Hepatocyte (in vitro differentiated cells): ENCODE results near the gene PTPRE. TPM values are rescaled to one million over a fixed set of nuclear protein-coding genes. Genes with fewer than 3 reads are reported as not detected.

Experiments used
- DNase-seq: peaks from one replicate; pipeline ENCODE4 v3.0.0-alpha.2; 2016; ENCODE audit warnings: low spot score
- H2AFZ ChIP-seq: fragments of 200-600 bp; sonication (generic); 2 replicates; pipeline ENCODE4 v1.6.0; 2016; ENCODE audit warnings: antibody characterized with exemption, mild to moderate bottlenecking
- H3K27ac ChIP-seq: fragments of 200-600 bp; sonication (generic); 2 replicates; pipeline ENCODE4 v1.5.1; 2016; ENCODE audit warnings: mild to moderate bottlenecking
- H3K27me3 ChIP-seq: fragments of 200-600 bp; sonication (generic); 2 replicates; pipeline ENCODE4 v1.6.1; 2016
- H3K36me3 ChIP-seq: fragments of 200-600 bp; sonication (generic); replicated peaks from 2 replicates; pipeline ENCODE4 v1.5.1; 2016; ENCODE audit warnings: low read depth; ENCODE audit not compliant: insufficient read depth
- H3K4me1 ChIP-seq: fragments of 200-600 bp; sonication (generic); 2 replicates; pipeline ENCODE4 v1.5.1; 2016; ENCODE audit warnings: mild to moderate bottlenecking, moderate library complexity; ENCODE audit not compliant: insufficient read depth
- H3K4me2 ChIP-seq: fragments of 200-600 bp; sonication (generic); 2 replicates; pipeline ENCODE4 v1.6.0; 2016
- H3K4me3 ChIP-seq: fragments of 200-600 bp; sonication (generic); 2 replicates; pipeline ENCODE4 v1.5.1; 2016; ENCODE audit warnings: mild to moderate bottlenecking
- H3K79me2 ChIP-seq: fragments of 200-600 bp; sonication (generic); 2 replicates; pipeline ENCODE4 v1.6.0; 2017; ENCODE audit warnings: mild to moderate bottlenecking
- H3K9me2 ChIP-seq: fragments of 200-600 bp; sonication (generic); replicated peaks from 2 replicates; pipeline ENCODE4 v1.6.0; 2017; ENCODE audit warnings: mild to moderate bottlenecking; ENCODE audit not compliant: insufficient read depth
- H3K9me3 ChIP-seq: fragments of 200-600 bp; sonication (generic); 2 replicates; pipeline ENCODE4 v1.5.1; 2016; ENCODE audit warnings: low read depth, mild to moderate bottlenecking
- H4K20me1 ChIP-seq: fragments of 200-600 bp; sonication (generic); 2 replicates; pipeline ENCODE4 v1.6.0; 2016; ENCODE audit warnings: mild to moderate bottlenecking; ENCODE audit not compliant: insufficient read depth, poor library complexity, severe bottlenecking
- EZH2 ChIP-seq: fragments of 200-600 bp; sonication (generic); IDR thresholded peaks from 2 replicates; pipeline ENCODE4 v1.6.1; 2016; ENCODE audit warnings: antibody characterized with exemption, mild to moderate bottlenecking, borderline replicate concordance
- EZH2phosphoT487 ChIP-seq: fragments of 200-600 bp; sonication (generic); IDR thresholded peaks from one replicate; pipeline ENCODE4 v1.6.1; 2018; ENCODE audit warnings: antibody characterized with exemption, mild to moderate bottlenecking, low read depth, moderate library complexity; ENCODE audit not compliant: unreplicated experiment, severe bottlenecking
- WGBS: methylation state at CpG from one replicate; pipeline ENCODE4 v1.1.6; 2016; ENCODE audit warnings: low lambda C conversion rate; ENCODE audit errors: missing lambda C conversion rate; 5-methylcytosine and 5-hydroxymethylcytosine counted together
- polyA plus RNA-seq: library from polyadenylated mRNA; unstranded; fragments of >200 nt; fragmentation: Nextera tagmentation; extraction: Ambion mirVana; gene quantifications from 2 replicates; pipeline ENCODE4 v1.2.1, GENCODE V29; 2016
- total RNA-seq: library from RNA; depleted of rRNA; stranded (reverse); fragments of >200 nt; gene quantifications from 2 replicates; pipeline ENCODE4 v1.2.3, GENCODE V29; 2014
- TF ChIP-seq, protein P1 (sequence below): fragments of 200-600 bp; sonication (generic); IDR thresholded peaks from 2 replicates; pipeline ENCODE4 v1.5.1; 2016; ENCODE audit warnings: antibody characterized with exemption, mild to moderate bottlenecking; ENCODE audit not compliant: poor library complexity

PTPRE gene
- total and polyA plus RNA-seq, 2 experiments from 2014 or later = 3.2 to 10.1 TPM

GRCh38 chr10:127944256-127944655 lies 37.4 kb downstream of the PTPRE start:
- Histone ChIP-seq H2AFZ (no peak overlapping the region), H3K27ac (no peak overlapping the region), H3K79me2 (no peaks in the 10 kb centered on the region), H3K4me2 (no peak overlapping the region), H4K20me1 (no peaks in the 10 kb centered on the region), H3K9me3 (no peaks in the 10 kb centered on the region), H3K4me3 (no peak overlapping the region), H3K27me3 (no peaks in the 10 kb centered on the region), H3K4me1 (peaks cover 4% of the 10 kb centered on the region), H3K9me2 (no peaks in the 10 kb centered on the region), H3K36me3 (no peaks in the 10 kb centered on the region)
- WGBS = 92% methylated on average over 2 of the region's 2 CpGs
- no peak for DNase-seq
- TF ChIP-seq, protein P1, sequence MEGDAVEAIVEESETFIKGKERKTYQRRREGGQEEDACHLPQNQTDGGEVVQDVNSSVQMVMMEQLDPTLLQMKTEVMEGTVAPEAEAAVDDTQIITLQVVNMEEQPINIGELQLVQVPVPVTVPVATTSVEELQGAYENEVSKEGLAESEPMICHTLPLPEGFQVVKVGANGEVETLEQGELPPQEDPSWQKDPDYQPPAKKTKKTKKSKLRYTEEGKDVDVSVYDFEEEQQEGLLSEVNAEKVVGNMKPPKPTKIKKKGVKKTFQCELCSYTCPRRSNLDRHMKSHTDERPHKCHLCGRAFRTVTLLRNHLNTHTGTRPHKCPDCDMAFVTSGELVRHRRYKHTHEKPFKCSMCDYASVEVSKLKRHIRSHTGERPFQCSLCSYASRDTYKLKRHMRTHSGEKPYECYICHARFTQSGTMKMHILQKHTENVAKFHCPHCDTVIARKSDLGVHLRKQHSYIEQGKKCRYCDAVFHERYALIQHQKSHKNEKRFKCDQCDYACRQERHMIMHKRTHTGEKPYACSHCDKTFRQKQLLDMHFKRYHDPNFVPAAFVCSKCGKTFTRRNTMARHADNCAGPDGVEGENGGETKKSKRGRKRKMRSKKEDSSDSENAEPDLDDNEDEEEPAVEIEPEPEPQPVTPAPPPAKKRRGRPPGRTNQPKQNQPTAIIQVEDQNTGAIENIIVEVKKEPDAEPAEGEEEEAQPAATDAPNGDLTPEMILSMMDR = no peak
- no peak for TF ChIP-seq EZH2
- no peak for TF ChIP-seq EZH2phosphoT487

GRCh38 chr10:127945341-127945758 lies 38.4 kb downstream of the PTPRE start:
- no peaks in the 10 kb centered on the region for H4K20me1 ChIP-seq
- peak; percentile 80 for DNase-seq
- no peaks in the 10 kb centered on the region for H3K9me3 ChIP-seq
- no peaks in the 10 kb centered on the region for H3K79me2 ChIP-seq
- WGBS = 85% methylated on average over 2 of the region's 2 CpGs
- peak overlapping the region; percentile 69 for H3K27ac ChIP-seq
- H3K36me3 ChIP-seq = no peaks in the 10 kb centered on the region
- H3K4me2 ChIP-seq = no peak overlapping the region
- no peaks in the 10 kb centered on the region for H3K9me2 ChIP-seq
- no peaks in the 10 kb centered on the region for H3K27me3 ChIP-seq
- H2AFZ ChIP-seq = no peak overlapping the region
- TF ChIP-seq EZH2 (no peak), EZH2phosphoT487 (no peak)
- TF ChIP-seq, protein P1 = no peak
- H3K4me1 ChIP-seq = peaks cover 4% of the 10 kb centered on the region
- no peak overlapping the region for H3K4me3 ChIP-seq

DNA sequence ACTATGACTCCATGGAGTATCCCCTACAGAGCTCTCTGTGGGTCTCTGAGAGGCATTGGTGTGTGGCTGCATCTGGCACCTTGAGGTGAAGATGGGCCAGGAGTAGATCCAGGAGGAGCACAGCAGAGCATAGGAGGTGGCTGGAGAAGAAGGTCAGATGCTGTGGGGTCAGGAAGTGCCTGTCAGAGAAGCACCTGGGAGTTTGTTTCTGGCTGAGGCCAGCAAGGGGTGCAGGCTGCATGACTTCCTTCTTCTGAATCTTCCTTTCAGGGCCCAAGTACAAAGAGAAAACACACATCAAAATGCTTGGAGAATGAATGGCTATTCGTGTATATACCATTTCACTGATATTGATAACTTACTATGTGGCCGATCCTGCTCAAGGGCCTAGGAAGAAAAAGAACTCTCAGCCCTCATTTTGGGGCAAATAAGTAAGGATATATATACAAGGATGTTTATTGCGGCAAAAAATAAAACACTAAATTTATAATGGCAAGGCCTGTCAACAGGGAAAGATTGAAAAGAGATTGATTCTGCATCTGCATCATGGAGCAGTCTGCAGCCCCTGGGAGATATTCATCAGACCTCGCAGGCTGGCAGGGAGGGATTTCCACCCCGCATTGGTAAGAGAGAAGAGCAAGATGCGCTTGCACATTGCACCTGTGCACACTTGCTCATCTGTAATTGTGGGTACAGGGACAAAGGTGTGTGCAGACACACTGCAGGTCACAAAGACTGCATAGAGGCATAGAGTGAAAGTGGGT lies 39.2 kb downstream of the PTPRE start:
- no peak overlapping the region for H3K4me3 ChIP-seq
- H4K20me1 ChIP-seq = no peaks in the 10 kb centered on the region
- no peak overlapping the region for H2AFZ ChIP-seq
- TF ChIP-seq EZH2 (no peak), EZH2phosphoT487 (no peak)
- TF ChIP-seq, protein P1 = no peak
- no peaks in the 10 kb centered on the region for H3K9me3 ChIP-seq
- peaks cover 4% of the 10 kb centered on the region for H3K4me1 ChIP-seq
- H3K79me2 ChIP-seq = no peaks in the 10 kb centered on the region
- WGBS = 92% methylated on average over 6 of the region's 6 CpGs
- no peak overlapping the region for H3K4me2 ChIP-seq
- H3K27me3 ChIP-seq = no peaks in the 10 kb centered on the region
- peak overlapping the region; percentile 37 for H3K27ac ChIP-seq
- no peaks in the 10 kb centered on the region for H3K36me3 ChIP-seq
- no peaks in the 10 kb centered on the region for H3K9me2 ChIP-seq
- no peak for DNase-seq
